Body of pancreas (tissue), 4 donors: ENCODE data around the gene CDC42BPA.

Experiments used
- CTCF ChIP-seq, 7 experiments: fragments of 450-650 bp in 4 of 7; fragments of 200-600 bp in 3 of 7; sonication (generic) in 3 of 7; IDR thresholded peaks; one replicate each; pipeline ENCODE4 v1.5.1; 2016 to 2019; ENCODE audit warnings: antibody characterized with exemption in 7 of 7
- POLR2A ChIP-seq, 3 donors: fragments of 450-650 bp; IDR thresholded peaks; one replicate each; pipeline ENCODE4 v1.6.1; 2016; ENCODE audit warnings: antibody characterized with exemption in 3 of 3, mild to moderate bottlenecking in 2 of 3

DNA sequence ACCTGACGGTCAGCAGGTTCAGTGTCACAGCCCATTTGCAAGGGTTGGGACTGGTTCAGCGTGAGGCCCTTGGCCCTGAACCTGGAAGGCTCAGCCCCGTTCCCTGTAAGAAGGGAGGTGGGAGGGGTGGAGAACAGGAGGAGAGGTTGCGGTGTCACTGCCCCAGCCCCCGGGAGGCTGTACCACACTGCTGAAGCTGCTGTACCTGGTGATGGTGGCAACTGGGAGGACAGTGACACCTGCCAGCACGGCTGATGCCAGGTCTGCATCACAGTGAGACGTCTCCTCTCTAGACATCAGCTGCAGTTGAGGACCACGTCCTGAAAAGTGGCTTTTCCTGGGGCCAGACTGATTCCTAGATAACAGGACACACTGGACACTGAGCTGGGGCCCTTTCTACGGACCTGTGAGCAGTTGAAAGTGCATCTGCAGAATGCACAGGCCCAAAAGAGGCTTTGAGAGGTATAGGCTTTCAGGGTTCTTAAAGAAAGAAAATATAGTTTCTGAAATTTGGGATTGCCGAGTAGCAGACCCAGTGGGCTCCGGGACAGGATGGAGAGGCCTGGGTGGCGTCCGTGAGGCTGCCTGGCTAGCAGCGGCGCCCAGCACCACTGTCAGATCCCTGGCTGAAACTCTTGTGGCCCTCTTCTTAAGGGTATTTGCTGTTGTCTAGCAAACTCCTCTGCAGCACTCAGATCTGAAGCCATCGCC lies 330.5 kb downstream of the CDC42BPA start:
- TF ChIP-seq POLR2A (IDR thresholded peaks at IDR 0.05) (no peak), CTCF (IDR thresholded peaks at IDR 0.05) (no peak)
